PC-3 (cell line): ENCODE measurements around the gene CCDC34. TPM values are rescaled to one million over a fixed set of nuclear protein-coding genes. Genes with fewer than 3 reads are reported as not detected.

Source experiments
- ATAC-seq: fragments of 200-7000 bp; cut with Tn5 transposase; 2 replicates; pipeline ENCODE4 v1.9.1; 2020; ENCODE audit warnings: mild to moderate bottlenecking, moderate library complexity
- BruUV-seq: library from RNA; stranded (reverse); fragments of 400-500 nt; replicated peaks from 2 replicates; lab custom pipeline; 2021; lab: Mats Ljungman, UMichigan
- CTCF ChIA-PET: fragments of 300-600 bp; sonication (Branson Sonifier 250); formaldehyde crosslinking; loops from one replicate; lab custom pipeline; 2022; ENCODE audit warnings: antibody characterized with exemption; lab: Charles Lee
- POLR2A ChIA-PET: fragments of 300-600 bp; sonication (Branson Sonifier 250); formaldehyde crosslinking; loops from one replicate; lab custom pipeline; 2022; ENCODE audit warnings: antibody characterized with exemption; ENCODE audit not compliant: unreplicated experiment; lab: Charles Lee
- DNase-seq: peaks from one replicate; pipeline ENCODE4 v3.0.0-alpha.2; 2015
- H2AFZ ChIP-seq: fragments of 300-600 bp; sonication (generic); 2 replicates; pipeline ENCODE4 v1.6.0; 2016; ENCODE audit warnings: antibody characterized with exemption, low read length
- H3F3A ChIP-seq: fragments of 300-600 bp; sonication (generic); one replicate; pipeline ENCODE4 v1.6.0; 2017; ENCODE audit warnings: antibody characterized with exemption, low read length, control low read depth, mild to moderate bottlenecking; ENCODE audit not compliant: unreplicated experiment
- H3K27ac ChIP-seq: fragments of 300-600 bp; sonication (generic); 2 replicates; pipeline ENCODE4 v1.5.1; 2016; ENCODE audit warnings: mild to moderate bottlenecking, low read length
- H3K27me3 ChIP-seq: fragments of 300-600 bp; sonication (generic); 2 replicates; pipeline ENCODE4 v1.6.1; 2016; ENCODE audit warnings: low read length, mixed read lengths
- H3K36me3 ChIP-seq: fragments of 300-600 bp; sonication (generic); 2 replicates; pipeline ENCODE4 v1.6.1; 2016; ENCODE audit warnings: low read depth, mixed run types, low read length, mixed read lengths
- H3K4me1 ChIP-seq: fragments of 300-600 bp; sonication (generic); 2 replicates; pipeline ENCODE4 v1.5.1; 2016; ENCODE audit warnings: low read length; ENCODE audit not compliant: insufficient read depth
- H3K4me2 ChIP-seq: fragments of 300-600 bp; sonication (generic); 2 replicates; pipeline ENCODE4 v1.6.0; 2016; ENCODE audit warnings: low read length
- H3K4me3 ChIP-seq: fragments of 300-600 bp; sonication (generic); 2 replicates; pipeline ENCODE4 v1.5.1; 2016; ENCODE audit warnings: mild to moderate bottlenecking, low read length, mixed read lengths
- H3K79me2 ChIP-seq: fragments of 300-600 bp; sonication (generic); 2 replicates; pipeline ENCODE4 v1.6.1; 2017; ENCODE audit warnings: low read length, mixed read lengths
- H3K9ac ChIP-seq: fragments of 300-600 bp; sonication (generic); 2 replicates; pipeline ENCODE4 v1.6.0; 2016; ENCODE audit warnings: mild to moderate bottlenecking, low read length
- H3K9me2 ChIP-seq: fragments of 300-600 bp; sonication (generic); replicated peaks from 2 replicates; pipeline ENCODE4 v1.6.1; 2016; ENCODE audit warnings: mixed run types, low read length, mixed read lengths
- H3K9me3 ChIP-seq: fragments of 300-600 bp; sonication (generic); 2 replicates; pipeline ENCODE4 v1.6.1; 2016; ENCODE audit warnings: low read length, mixed read lengths
- H4K20me1 ChIP-seq: fragments of 300-600 bp; sonication (generic); 2 replicates; pipeline ENCODE4 v1.6.1; 2016; ENCODE audit warnings: low read length, mixed read lengths
- CTCF ChIP-seq: fragments of 300-600 bp; sonication (generic); conservative IDR thresholded peaks from 2 replicates; pipeline ENCODE4 v1.5.1; 2017; ENCODE audit warnings: antibody characterized with exemption, low read depth, mild to moderate bottlenecking, low read length
- EZH2 ChIP-seq: fragments of 300-600 bp; sonication (generic); IDR thresholded peaks from one replicate; pipeline ENCODE4 v1.6.1; 2017; ENCODE audit warnings: antibody characterized with exemption, mild to moderate bottlenecking, low read length; ENCODE audit not compliant: unreplicated experiment
- EZH2phosphoT487 ChIP-seq: fragments of 300-600 bp; sonication (generic); IDR thresholded peaks from 2 replicates; pipeline ENCODE4 v1.6.1; 2018; ENCODE audit warnings: mild to moderate bottlenecking, antibody characterized with exemption, low read length, borderline replicate concordance
- intact Hi-C: fragments of 100-400 bp; cut with micrococcal nuclease; formaldehyde crosslinking; loops from 2 replicates; pipeline ENCODE4 v1.9.0; 2023
- total RNA-seq: library from RNA; depleted of rRNA; stranded (reverse); fragments of >200 nt; gene quantifications from 2 replicates; pipeline ENCODE4 v1.2.3, GENCODE V29; 2014

The CCDC34 gene
- total RNA-seq, 1 experiment from 2014 or later, result 11.0 TPM

- BruUV-seq, result no TSS peak
- intact Hi-C loops, result no loop called here
- no peak overlapping the region for H3K9ac ChIP-seq
- H3K4me1 ChIP-seq, result no peaks in the 10 kb centered on the region
- H3K79me2 ChIP-seq, result no peaks in the 10 kb centered on the region
- no peak overlapping the region for H2AFZ ChIP-seq
- H3K36me3 ChIP-seq, result no peaks in the 10 kb centered on the region
- H3K4me2 ChIP-seq, result no peak overlapping the region
- ATAC-seq, result no peak
- no peaks in the 10 kb centered on the region for H3K9me3 ChIP-seq
- no peaks in the 10 kb centered on the region for H3K9me2 ChIP-seq
- no peak overlapping the region for H3K4me3 ChIP-seq
- peak; percentile 32 for DNase-seq
- H3F3A ChIP-seq, result no peaks in the 10 kb centered on the region
- TF ChIP-seq EZH2, result no peak
- no peak for TF ChIP-seq CTCF
- TF ChIP-seq EZH2phosphoT487, result no peak
- ChIA-PET POLR2A (no interaction called here), CTCF (no interaction called here)
- H4K20me1 ChIP-seq, result no peaks in the 10 kb centered on the region
- no peaks in the 10 kb centered on the region for H3K27me3 ChIP-seq
- H3K27ac ChIP-seq, result no peak overlapping the region
Measured at GRCh38 chr11:27307232-27307631, 55.8 kb downstream of the CCDC34 start.

GRCh38 chr11:27305751-27306150, 57.3 kb downstream of the CCDC34 start:
- CTCF ChIA-PET, result no interaction called here
- 0 out of 2 replicates have a peak, but pooled peaks cover 6% of the 10 kb centered on the region for H3K4me1 ChIP-seq
- TF ChIP-seq EZH2phosphoT487 (no peak), EZH2 (no peak), CTCF (no peak)

GRCh38 chr11:27304514-27304913, 58.5 kb downstream of the CCDC34 start:
- no peak overlapping the region for H3K9ac ChIP-seq
- no peak overlapping the region for H3K4me3 ChIP-seq
- H4K20me1 ChIP-seq, result no peaks in the 10 kb centered on the region
- intact Hi-C loops, result no loop called here
- TF ChIP-seq EZH2 (no peak), EZH2phosphoT487 (no peak), CTCF (no peak)
- no peak overlapping the region for H3K4me2 ChIP-seq
- no TSS peak for BruUV-seq
- CTCF ChIA-PET, result no interaction called here
- no peak overlapping the region for H2AFZ ChIP-seq
- no peak overlapping the region for H3K27ac ChIP-seq
- no peak for DNase-seq
- no peak for ATAC-seq
- no peaks in the 10 kb centered on the region for H3F3A ChIP-seq
- H3K27me3 ChIP-seq, result no peaks in the 10 kb centered on the region
- H3K9me2 ChIP-seq, result no peaks in the 10 kb centered on the region
- 0 out of 2 replicates have a peak, but pooled peaks cover 6% of the 10 kb centered on the region for H3K4me1 ChIP-seq
- no peaks in the 10 kb centered on the region for H3K9me3 ChIP-seq
- POLR2A ChIA-PET, result no interaction called here
- no peaks in the 10 kb centered on the region for H3K36me3 ChIP-seq
- H3K79me2 ChIP-seq, result no peaks in the 10 kb centered on the region

More at GRCh38 chr11:27305751-27306150, 57.3 kb downstream of the CCDC34 start:
- Histone ChIP-seq H3K9me2 (no peaks in the 10 kb centered on the region), H3K9ac (no peak overlapping the region), H2AFZ (no peak overlapping the region), H3K4me3 (no peak overlapping the region), H3K4me2 (no peak overlapping the region), H3K79me2 (no peaks in the 10 kb centered on the region), H4K20me1 (no peaks in the 10 kb centered on the region), H3K36me3 (no peaks in the 10 kb centered on the region), H3K27me3 (no peaks in the 10 kb centered on the region), H3K27ac (no peak overlapping the region), H3K9me3 (no peaks in the 10 kb centered on the region), H3F3A (no peaks in the 10 kb centered on the region)
- no peak for DNase-seq
- POLR2A ChIA-PET, result interaction anchor here (0.6 kb wide), 1 partner anchor 110 kb away, joined by 9 read pairs; no protein-coding TSS in a partner anchor
- no TSS peak for BruUV-seq
- no peak for ATAC-seq
- intact Hi-C loops, result no loop called here
